H1 (cell line): ENCODE measurements around the gene SOCS7. TPM values are rescaled to one million over a fixed set of nuclear protein-coding genes. Genes with fewer than 3 reads are reported as not detected.

Source experiments
- BACH1 ChIP-seq: IDR thresholded peaks from 2 replicates; pipeline ENCODE4 v1.6.1; 2012; ENCODE audit warnings: low read length, improper control_type of control experiment
- KDM1A ChIP-seq: fragments of 200-600, 300-600 bp; sonication (generic); IDR thresholded peaks from 2 replicates; pipeline ENCODE4 v1.7.1; 2016; ENCODE audit warnings: mild to moderate bottlenecking, low read length, borderline replicate concordance
- RAD21 ChIP-seq, 2 experiments: IDR thresholded peaks in 1 of 2; conservative IDR thresholded peaks in 1 of 2; 2 replicates each; pipeline ENCODE4 v1.6.1; 2011; ENCODE audit warnings: low read depth in 2 of 2, low read length in 2 of 2, improper control_type of control experiment in 1 of 2, inconsistent platforms in 1 of 2, mild to moderate bottlenecking in 1 of 2, moderate library complexity in 1 of 2
- TAF1 ChIP-seq: IDR thresholded peaks from 2 replicates; pipeline ENCODE4 v1.6.1; 2011; ENCODE audit warnings: mild to moderate bottlenecking, low read depth, low read length
- polyA plus RNA-seq, 7 experiments: library from polyadenylated mRNA; depleted of rRNA in 3 of 7; stranded (reverse) in 5 of 7; unstranded in 2 of 7; fragments of >200 nt in 5 of 7; fragments of 200-250 nt in 2 of 7; gene quantifications; 1 replicate in 5 of 7; 2 replicates in 1 of 7; 4 replicates in 1 of 7; pipeline versions ENCODE4 v1.2.1 to v1.2.3, GENCODE V29; 2011 to 2013; ENCODE audit warnings: missing spikeins in 2 of 7, mixed read lengths in 2 of 7
- total RNA-seq: library from RNA; stranded (reverse); fragmentation: NEBNext Ultra II Directional; extraction: Animal tissue kit (Norgen Biotek cat#: 25700); gene quantifications from 2 replicates; pipeline ENCODE4 v1.2.1, GENCODE V29; 2021
- TF ChIP-seq, protein P1 (sequence below): fragments of 300-600 bp; sonication (generic); IDR thresholded peaks from 2 replicates; pipeline ENCODE4 v1.7.1; 2012; ENCODE audit warnings: low read length, moderate library complexity, mild to moderate bottlenecking, inconsistent platforms; ENCODE audit not compliant: insufficient replicate concordance

SOCS7 gene
- total and polyA plus RNA-seq, 2 of the 8 experiments (the other 6 are each of a cell fraction or from before 2014, with no cell fraction given): 13.5 to 26.9 TPM

- TF ChIP-seq, protein P1, sequence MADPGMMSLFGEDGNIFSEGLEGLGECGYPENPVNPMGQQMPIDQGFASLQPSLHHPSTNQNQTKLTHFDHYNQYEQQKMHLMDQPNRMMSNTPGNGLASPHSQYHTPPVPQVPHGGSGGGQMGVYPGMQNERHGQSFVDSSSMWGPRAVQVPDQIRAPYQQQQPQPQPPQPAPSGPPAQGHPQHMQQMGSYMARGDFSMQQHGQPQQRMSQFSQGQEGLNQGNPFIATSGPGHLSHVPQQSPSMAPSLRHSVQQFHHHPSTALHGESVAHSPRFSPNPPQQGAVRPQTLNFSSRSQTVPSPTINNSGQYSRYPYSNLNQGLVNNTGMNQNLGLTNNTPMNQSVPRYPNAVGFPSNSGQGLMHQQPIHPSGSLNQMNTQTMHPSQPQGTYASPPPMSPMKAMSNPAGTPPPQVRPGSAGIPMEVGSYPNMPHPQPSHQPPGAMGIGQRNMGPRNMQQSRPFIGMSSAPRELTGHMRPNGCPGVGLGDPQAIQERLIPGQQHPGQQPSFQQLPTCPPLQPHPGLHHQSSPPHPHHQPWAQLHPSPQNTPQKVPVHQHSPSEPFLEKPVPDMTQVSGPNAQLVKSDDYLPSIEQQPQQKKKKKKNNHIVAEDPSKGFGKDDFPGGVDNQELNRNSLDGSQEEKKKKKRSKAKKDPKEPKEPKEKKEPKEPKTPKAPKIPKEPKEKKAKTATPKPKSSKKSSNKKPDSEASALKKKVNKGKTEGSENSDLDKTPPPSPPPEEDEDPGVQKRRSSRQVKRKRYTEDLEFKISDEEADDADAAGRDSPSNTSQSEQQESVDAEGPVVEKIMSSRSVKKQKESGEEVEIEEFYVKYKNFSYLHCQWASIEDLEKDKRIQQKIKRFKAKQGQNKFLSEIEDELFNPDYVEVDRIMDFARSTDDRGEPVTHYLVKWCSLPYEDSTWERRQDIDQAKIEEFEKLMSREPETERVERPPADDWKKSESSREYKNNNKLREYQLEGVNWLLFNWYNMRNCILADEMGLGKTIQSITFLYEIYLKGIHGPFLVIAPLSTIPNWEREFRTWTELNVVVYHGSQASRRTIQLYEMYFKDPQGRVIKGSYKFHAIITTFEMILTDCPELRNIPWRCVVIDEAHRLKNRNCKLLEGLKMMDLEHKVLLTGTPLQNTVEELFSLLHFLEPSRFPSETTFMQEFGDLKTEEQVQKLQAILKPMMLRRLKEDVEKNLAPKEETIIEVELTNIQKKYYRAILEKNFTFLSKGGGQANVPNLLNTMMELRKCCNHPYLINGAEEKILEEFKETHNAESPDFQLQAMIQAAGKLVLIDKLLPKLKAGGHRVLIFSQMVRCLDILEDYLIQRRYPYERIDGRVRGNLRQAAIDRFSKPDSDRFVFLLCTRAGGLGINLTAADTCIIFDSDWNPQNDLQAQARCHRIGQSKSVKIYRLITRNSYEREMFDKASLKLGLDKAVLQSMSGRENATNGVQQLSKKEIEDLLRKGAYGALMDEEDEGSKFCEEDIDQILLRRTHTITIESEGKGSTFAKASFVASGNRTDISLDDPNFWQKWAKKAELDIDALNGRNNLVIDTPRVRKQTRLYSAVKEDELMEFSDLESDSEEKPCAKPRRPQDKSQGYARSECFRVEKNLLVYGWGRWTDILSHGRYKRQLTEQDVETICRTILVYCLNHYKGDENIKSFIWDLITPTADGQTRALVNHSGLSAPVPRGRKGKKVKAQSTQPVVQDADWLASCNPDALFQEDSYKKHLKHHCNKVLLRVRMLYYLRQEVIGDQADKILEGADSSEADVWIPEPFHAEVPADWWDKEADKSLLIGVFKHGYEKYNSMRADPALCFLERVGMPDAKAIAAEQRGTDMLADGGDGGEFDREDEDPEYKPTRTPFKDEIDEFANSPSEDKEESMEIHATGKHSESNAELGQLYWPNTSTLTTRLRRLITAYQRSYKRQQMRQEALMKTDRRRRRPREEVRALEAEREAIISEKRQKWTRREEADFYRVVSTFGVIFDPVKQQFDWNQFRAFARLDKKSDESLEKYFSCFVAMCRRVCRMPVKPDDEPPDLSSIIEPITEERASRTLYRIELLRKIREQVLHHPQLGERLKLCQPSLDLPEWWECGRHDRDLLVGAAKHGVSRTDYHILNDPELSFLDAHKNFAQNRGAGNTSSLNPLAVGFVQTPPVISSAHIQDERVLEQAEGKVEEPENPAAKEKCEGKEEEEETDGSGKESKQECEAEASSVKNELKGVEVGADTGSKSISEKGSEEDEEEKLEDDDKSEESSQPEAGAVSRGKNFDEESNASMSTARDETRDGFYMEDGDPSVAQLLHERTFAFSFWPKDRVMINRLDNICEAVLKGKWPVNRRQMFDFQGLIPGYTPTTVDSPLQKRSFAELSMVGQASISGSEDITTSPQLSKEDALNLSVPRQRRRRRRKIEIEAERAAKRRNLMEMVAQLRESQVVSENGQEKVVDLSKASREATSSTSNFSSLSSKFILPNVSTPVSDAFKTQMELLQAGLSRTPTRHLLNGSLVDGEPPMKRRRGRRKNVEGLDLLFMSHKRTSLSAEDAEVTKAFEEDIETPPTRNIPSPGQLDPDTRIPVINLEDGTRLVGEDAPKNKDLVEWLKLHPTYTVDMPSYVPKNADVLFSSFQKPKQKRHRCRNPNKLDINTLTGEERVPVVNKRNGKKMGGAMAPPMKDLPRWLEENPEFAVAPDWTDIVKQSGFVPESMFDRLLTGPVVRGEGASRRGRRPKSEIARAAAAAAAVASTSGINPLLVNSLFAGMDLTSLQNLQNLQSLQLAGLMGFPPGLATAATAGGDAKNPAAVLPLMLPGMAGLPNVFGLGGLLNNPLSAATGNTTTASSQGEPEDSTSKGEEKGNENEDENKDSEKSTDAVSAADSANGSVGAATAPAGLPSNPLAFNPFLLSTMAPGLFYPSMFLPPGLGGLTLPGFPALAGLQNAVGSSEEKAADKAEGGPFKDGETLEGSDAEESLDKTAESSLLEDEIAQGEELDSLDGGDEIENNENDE: no peak
- TF ChIP-seq TAF1 (no peak), KDM1A (no peak), RAD21 (IDR thresholded peaks at IDR 0.05 in 1 of 2, conservative IDR thresholded peaks at IDR 0.05 in 1 of 2; ENCODE audit: low read depth in 2 of 2, low read length in 2 of 2) (no peak), BACH1 (no peak)
These were observed 72.8 kb downstream of the SOCS7 start (continued) for GRCh38 chr17:38424297-38424972.
